Thyroid gland (tissue), 4 donors: ENCODE measurements around the gene KHNYN. TPM values are rescaled to one million over a fixed set of nuclear protein-coding genes. Genes with fewer than 3 reads are reported as not detected.
"Not testable (repeated sequence)": the region's sequence is repeated elsewhere in the genome, so short reads cannot be mapped to it uniquely, and the experiment has no call there.

Source experiments
- DNase-seq, 2 donors: peaks; one replicate each; pipeline ENCODE4 v3.0.0-alpha.2; 2019
- H3K27ac ChIP-seq, 3 donors: fragments of 200-600 bp; sonication (generic); 1 replicate in 2 of 3; 2 replicates in 1 of 3; pipeline ENCODE4 v1.5.1; 2016 to 2019; ENCODE audit warnings: mild to moderate bottlenecking in 1 of 3, moderate library complexity in 1 of 3
- H3K27me3 ChIP-seq: fragments of 200-600 bp; sonication (generic); one replicate; pipeline ENCODE4 v1.5.1; 2019
- H3K36me3 ChIP-seq, 2 donors: fragments of 200-600 bp; sonication (generic); one replicate each; pipeline ENCODE4 v1.5.1; 2016 to 2019
- H3K4me1 ChIP-seq, 2 donors: fragments of 200-600 bp; sonication (generic); one replicate each; pipeline ENCODE4 v1.5.1; 2017 to 2019
- H3K4me3 ChIP-seq, 3 donors: fragments of 200-600 bp; sonication (generic); replicated peaks in 1 of 3; 1 replicate in 2 of 3; 2 replicates in 1 of 3; pipeline ENCODE4 v1.5.1; 2016; ENCODE audit warnings: mild to moderate bottlenecking in 1 of 3
- H3K9me3 ChIP-seq: fragments of 200-600 bp; sonication (generic); one replicate; pipeline ENCODE4 v1.5.1; 2017
- CTCF ChIP-seq, 6 experiments: fragments of 200-600 bp in 3 of 6; fragments of 450-650 bp in 3 of 6; sonication (generic) in 3 of 6; IDR thresholded peaks; one replicate each; pipeline ENCODE4 v1.5.1; 2016 to 2019; ENCODE audit warnings: antibody characterized with exemption in 6 of 6, mild to moderate bottlenecking in 2 of 6, inconsistent platforms in 1 of 6, moderate library complexity in 1 of 6
- POLR2A ChIP-seq, 2 donors: fragments of 450-650 bp; IDR thresholded peaks; one replicate each; pipeline ENCODE4 v1.6.1; 2017; ENCODE audit warnings: antibody characterized with exemption in 2 of 2, mild to moderate bottlenecking in 2 of 2, moderate library complexity in 1 of 2
- WGBS, 2 donors: methylation state at CpG; one replicate each; pipeline ENCODE4 v1.1.5; 2017; 5-methylcytosine and 5-hydroxymethylcytosine counted together
- intact Hi-C: fragments of 100-400 bp; cut with DNase I; formaldehyde crosslinking; loops from one replicate; pipeline ENCODE4 v1.15.1; 2023
- total RNA-seq, 4 donors: library from RNA; depleted of rRNA; stranded (reverse); fragments of >200 nt; gene quantifications; one replicate each; pipeline ENCODE4 v1.2.3, GENCODE V29; 2016

Gene KHNYN
- total RNA-seq, 4 donors from 2014 or later = 46.9 to 75.0 (median 48.3) TPM

GRCh38 chr14:24387009-24387345 is 42.8 kb upstream of the KHNYN start:
- WGBS, 2 donors = 92 to 93% methylated on average over 2 of the region's 2 CpGs

GRCh38 chr14:24387579-24387978 is 42.2 kb upstream of the KHNYN start:
- H3K4me1 ChIP-seq, DNase-seq, H3K27me3 ChIP-seq, H3K9me3 ChIP-seq, H3K36me3 ChIP-seq, H3K27ac ChIP-seq, H3K4me3 ChIP-seq, intact Hi-C loops: not testable (repeated sequence)
- WGBS, 2 donors = 89 to 92% methylated on average over 5 of the region's 5 CpGs

More at GRCh38 chr14:24387009-24387345, 42.8 kb upstream of the KHNYN start:
- Histone ChIP-seq H3K27me3 (no peaks in the 10 kb centered on the region), H3K36me3 (no peaks in the 10 kb centered on the region), H3K4me1 (peaks cover under 1 to 3% of the 10 kb centered on the region in 2 donors), H3K4me3 (no peak overlapping the region), H3K9me3 (no peaks in the 10 kb centered on the region), H3K27ac (no peak overlapping the region)
- DNase-seq = no peak
- intact Hi-C loops = no loop called here
- TF ChIP-seq CTCF (IDR thresholded peaks at IDR 0.05) (no peak), POLR2A (IDR thresholded peaks at IDR 0.05) (no peak)

GRCh38 chr14:24388474-24389179 is 41.1 kb upstream of the KHNYN start:
- intact Hi-C loops = no loop called here
- H3K27me3 ChIP-seq = no peaks in the 10 kb centered on the region
- DNase-seq = no peak
- no peak overlapping the region for H3K27ac ChIP-seq
- H3K9me3 ChIP-seq = no peaks in the 10 kb centered on the region
- no peak for TF ChIP-seq CTCF (IDR thresholded peaks at IDR 0.05)
- no peak for TF ChIP-seq POLR2A (IDR thresholded peaks at IDR 0.05)
- H3K4me1 ChIP-seq = peaks cover 5 to 7% of the 10 kb centered on the region in 2 donors
- H3K4me3 ChIP-seq = no peak overlapping the region
- H3K36me3 ChIP-seq = no peaks in the 10 kb centered on the region
- WGBS, 2 donors = 75 to 78% methylated on average over 2 of the region's 2 CpGs

GRCh38 chr14:24389226-24389848 is 40.4 kb upstream of the KHNYN start:
- Histone ChIP-seq H3K27ac (no peak overlapping the region), H3K36me3 (no peaks in the 10 kb centered on the region), H3K9me3 (no peaks in the 10 kb centered on the region), H3K27me3 (no peaks in the 10 kb centered on the region), H3K4me1 (peaks cover 5 to 7% of the 10 kb centered on the region in 2 donors), H3K4me3 (no peak overlapping the region)
- DNase-seq = no peak
- TF ChIP-seq POLR2A (IDR thresholded peaks at IDR 0.05) (no peak), CTCF (IDR thresholded peaks at IDR 0.05) (no peak)
- intact Hi-C loops = no loop called here
- 68 to 75% methylated on average over 11 of the region's 11 CpGs for WGBS, 2 donors

- intact Hi-C loops = no loop called here
- no peaks in the 10 kb centered on the region for H3K27me3 ChIP-seq
- peaks cover 5 to 7% of the 10 kb centered on the region in 2 donors for H3K4me1 ChIP-seq
- H3K9me3 ChIP-seq = no peaks in the 10 kb centered on the region
- no peak for TF ChIP-seq POLR2A (IDR thresholded peaks at IDR 0.05)
- TF ChIP-seq CTCF (IDR thresholded peaks at IDR 0.05) = no peak
- 76 to 79% methylated on average over 6 of the region's 6 CpGs for WGBS, 2 donors
- no peak overlapping the region for H3K4me3 ChIP-seq
- H3K36me3 ChIP-seq = no peaks in the 10 kb centered on the region
- no peak overlapping the region for H3K27ac ChIP-seq
- DNase-seq = no peak
These were observed 38.9 kb upstream of the KHNYN start for GRCh38 chr14:24390701-24391468.
